Sigmoid colon (tissue), 4 donors: ENCODE measurements around the gene ADSS1.

Source experiments
- EP300 ChIP-seq, 4 donors: sonication (generic); formaldehyde crosslinking; IDR thresholded peaks; one replicate each; pipeline ENCODE4 v1.6.1; 2017; ENCODE audit warnings: antibody characterized with exemption in 4 of 4
- POLR2A ChIP-seq, 2 donors: fragments of 450-650 bp; IDR thresholded peaks; one replicate each; pipeline ENCODE4 v1.6.1; 2016; ENCODE audit warnings: antibody characterized with exemption in 2 of 2, mild to moderate bottlenecking in 2 of 2, moderate library complexity in 2 of 2
- TF ChIP-seq, protein P1 (sequence below), 4 experiments: fragments of 450-650 bp in 3 of 4; fragments of 200-600 bp in 1 of 4; IDR thresholded peaks; one replicate each; pipeline ENCODE4 v1.5.1; 2016 to 2019; ENCODE audit warnings: antibody characterized with exemption in 4 of 4, mild to moderate bottlenecking in 3 of 4, moderate library complexity in 2 of 4

DNA sequence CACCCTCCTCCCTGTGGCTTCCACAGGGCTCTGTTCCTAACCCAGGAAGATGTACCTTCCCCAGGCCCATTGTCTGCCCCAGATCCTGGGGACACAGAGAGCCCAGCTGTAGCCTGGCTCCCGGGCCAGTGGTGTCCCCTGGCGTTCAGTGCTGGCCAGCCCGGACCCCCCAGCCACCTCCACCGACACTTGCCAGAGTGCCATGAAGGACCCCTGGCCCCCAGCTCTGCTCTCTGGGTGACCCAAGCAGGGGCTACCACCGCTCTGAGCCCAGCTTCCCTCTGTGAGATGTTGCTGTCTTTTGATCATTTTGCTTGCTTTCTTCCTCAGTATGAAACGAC is 28.4 kb upstream of the ADSS1 start:
- TF ChIP-seq, protein P1, sequence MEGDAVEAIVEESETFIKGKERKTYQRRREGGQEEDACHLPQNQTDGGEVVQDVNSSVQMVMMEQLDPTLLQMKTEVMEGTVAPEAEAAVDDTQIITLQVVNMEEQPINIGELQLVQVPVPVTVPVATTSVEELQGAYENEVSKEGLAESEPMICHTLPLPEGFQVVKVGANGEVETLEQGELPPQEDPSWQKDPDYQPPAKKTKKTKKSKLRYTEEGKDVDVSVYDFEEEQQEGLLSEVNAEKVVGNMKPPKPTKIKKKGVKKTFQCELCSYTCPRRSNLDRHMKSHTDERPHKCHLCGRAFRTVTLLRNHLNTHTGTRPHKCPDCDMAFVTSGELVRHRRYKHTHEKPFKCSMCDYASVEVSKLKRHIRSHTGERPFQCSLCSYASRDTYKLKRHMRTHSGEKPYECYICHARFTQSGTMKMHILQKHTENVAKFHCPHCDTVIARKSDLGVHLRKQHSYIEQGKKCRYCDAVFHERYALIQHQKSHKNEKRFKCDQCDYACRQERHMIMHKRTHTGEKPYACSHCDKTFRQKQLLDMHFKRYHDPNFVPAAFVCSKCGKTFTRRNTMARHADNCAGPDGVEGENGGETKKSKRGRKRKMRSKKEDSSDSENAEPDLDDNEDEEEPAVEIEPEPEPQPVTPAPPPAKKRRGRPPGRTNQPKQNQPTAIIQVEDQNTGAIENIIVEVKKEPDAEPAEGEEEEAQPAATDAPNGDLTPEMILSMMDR (IDR thresholded peaks at IDR 0.05): no peak
- TF ChIP-seq POLR2A (IDR thresholded peaks at IDR 0.05) (no peak), EP300 (IDR thresholded peaks at IDR 0.05) (no peak)
